ENCODE data around the gene ANKRD22. TPM values are rescaled to one million over a fixed set of nuclear protein-coding genes. Genes with fewer than 3 reads are reported as not detected.
A peak's percentile ranks its signal among the peaks of the same experiment; 100 is the strongest.

The ANKRD22 gene
- polyA plus RNA-seq, 1 of the 3 experiments (the other 2 are of a cell fraction), result 0.15 TPM

DNA sequence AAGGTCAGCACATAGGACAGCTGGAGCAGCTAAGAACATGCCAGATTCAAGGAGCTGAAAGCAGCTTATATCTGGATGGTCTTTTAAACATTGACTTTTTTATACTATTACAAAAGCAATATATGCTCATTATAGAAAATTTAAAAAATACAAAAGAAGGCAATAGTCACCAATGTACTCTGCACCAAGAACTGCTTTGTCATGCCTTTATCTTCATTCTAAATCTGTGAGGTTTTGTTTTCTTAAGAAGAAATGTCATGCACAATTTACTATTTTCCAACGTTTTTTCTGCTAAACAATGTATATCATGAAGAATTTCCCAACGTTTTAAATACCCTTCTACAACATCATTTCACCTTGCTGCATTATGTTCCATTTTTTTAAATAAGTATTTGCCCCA is 46.3 kb downstream of the ANKRD22 start:
- H3K79me2 ChIP-seq (ENCODE audit: insufficient read depth), result no peaks in the 10 kb centered on the region
- no peaks in the 10 kb centered on the region for H4K20me1 ChIP-seq (ENCODE audit: insufficient read depth)
- H3K9me2 ChIP-seq, result no peaks in the 10 kb centered on the region
- TF ChIP-seq RFX5 (IDR thresholded peaks at IDR 0.05; ENCODE audit: low read length) (no peak), CHD2 (IDR thresholded peaks at IDR 0.05; ENCODE audit: low read length, partially characterized antibody) (no peak), RAD21 (IDR thresholded peaks at IDR 0.05; ENCODE audit: low read length) (no peak), GATA2 (CRISPR knock-in tag; IDR thresholded peaks at IDR 0.05) (no peak), NRF1 (IDR thresholded peaks at IDR 0.05; ENCODE audit: low read depth, low read length) (no peak), TEAD4 (IDR thresholded peaks at IDR 0.05; ENCODE audit: borderline replicate concordance, insufficient read depth) (no peak), EP300 (IDR thresholded peaks at IDR 0.05; ENCODE audit: borderline replicate concordance in 1 of 2, low read depth in 1 of 2, low read length in 1 of 2) (no peak), JUND (IDR thresholded peaks at IDR 0.05) (no peak), POLR2AphosphoS5 (IDR thresholded peaks at IDR 0.05; ENCODE audit: low read depth, low read length) (no peak), FOSL2 (IDR thresholded peaks at IDR 0.05; ENCODE audit: borderline replicate concordance, low read depth) (no peak), TCF12 (IDR thresholded peaks at IDR 0.05) (no peak), MEF2A (IDR thresholded peaks at IDR 0.05; ENCODE audit: borderline replicate concordance, low read depth) (no peak), RXRA (IDR thresholded peaks at IDR 0.05; ENCODE audit: borderline replicate concordance, low read depth) (no peak), GABPA (IDR thresholded peaks at IDR 0.05; ENCODE audit: low read depth) (no peak), TAF1 (IDR thresholded peaks at IDR 0.05; ENCODE audit: borderline replicate concordance, low read depth, low read length) (no peak)
- TF ChIP-seq, protein P1, sequence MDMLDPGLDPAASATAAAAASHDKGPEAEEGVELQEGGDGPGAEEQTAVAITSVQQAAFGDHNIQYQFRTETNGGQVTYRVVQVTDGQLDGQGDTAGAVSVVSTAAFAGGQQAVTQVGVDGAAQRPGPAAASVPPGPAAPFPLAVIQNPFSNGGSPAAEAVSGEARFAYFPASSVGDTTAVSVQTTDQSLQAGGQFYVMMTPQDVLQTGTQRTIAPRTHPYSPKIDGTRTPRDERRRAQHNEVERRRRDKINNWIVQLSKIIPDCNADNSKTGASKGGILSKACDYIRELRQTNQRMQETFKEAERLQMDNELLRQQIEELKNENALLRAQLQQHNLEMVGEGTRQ (IDR thresholded peaks at IDR 0.05; ENCODE audit: borderline replicate concordance, low read depth, low read length), result no peak
- TF ChIP-seq, protein P2, sequence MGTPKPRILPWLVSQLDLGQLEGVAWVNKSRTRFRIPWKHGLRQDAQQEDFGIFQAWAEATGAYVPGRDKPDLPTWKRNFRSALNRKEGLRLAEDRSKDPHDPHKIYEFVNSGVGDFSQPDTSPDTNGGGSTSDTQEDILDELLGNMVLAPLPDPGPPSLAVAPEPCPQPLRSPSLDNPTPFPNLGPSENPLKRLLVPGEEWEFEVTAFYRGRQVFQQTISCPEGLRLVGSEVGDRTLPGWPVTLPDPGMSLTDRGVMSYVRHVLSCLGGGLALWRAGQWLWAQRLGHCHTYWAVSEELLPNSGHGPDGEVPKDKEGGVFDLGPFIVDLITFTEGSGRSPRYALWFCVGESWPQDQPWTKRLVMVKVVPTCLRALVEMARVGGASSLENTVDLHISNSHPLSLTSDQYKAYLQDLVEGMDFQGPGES (IDR thresholded peaks at IDR 0.05; ENCODE audit: low read depth, low read length), result no peak
- TF ChIP-seq, protein P3, sequence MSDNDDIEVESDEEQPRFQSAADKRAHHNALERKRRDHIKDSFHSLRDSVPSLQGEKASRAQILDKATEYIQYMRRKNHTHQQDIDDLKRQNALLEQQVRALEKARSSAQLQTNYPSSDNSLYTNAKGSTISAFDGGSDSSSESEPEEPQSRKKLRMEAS (IDR thresholded peaks at IDR 0.05; ENCODE audit: low read depth), result no peak
- TF ChIP-seq, protein P4, sequence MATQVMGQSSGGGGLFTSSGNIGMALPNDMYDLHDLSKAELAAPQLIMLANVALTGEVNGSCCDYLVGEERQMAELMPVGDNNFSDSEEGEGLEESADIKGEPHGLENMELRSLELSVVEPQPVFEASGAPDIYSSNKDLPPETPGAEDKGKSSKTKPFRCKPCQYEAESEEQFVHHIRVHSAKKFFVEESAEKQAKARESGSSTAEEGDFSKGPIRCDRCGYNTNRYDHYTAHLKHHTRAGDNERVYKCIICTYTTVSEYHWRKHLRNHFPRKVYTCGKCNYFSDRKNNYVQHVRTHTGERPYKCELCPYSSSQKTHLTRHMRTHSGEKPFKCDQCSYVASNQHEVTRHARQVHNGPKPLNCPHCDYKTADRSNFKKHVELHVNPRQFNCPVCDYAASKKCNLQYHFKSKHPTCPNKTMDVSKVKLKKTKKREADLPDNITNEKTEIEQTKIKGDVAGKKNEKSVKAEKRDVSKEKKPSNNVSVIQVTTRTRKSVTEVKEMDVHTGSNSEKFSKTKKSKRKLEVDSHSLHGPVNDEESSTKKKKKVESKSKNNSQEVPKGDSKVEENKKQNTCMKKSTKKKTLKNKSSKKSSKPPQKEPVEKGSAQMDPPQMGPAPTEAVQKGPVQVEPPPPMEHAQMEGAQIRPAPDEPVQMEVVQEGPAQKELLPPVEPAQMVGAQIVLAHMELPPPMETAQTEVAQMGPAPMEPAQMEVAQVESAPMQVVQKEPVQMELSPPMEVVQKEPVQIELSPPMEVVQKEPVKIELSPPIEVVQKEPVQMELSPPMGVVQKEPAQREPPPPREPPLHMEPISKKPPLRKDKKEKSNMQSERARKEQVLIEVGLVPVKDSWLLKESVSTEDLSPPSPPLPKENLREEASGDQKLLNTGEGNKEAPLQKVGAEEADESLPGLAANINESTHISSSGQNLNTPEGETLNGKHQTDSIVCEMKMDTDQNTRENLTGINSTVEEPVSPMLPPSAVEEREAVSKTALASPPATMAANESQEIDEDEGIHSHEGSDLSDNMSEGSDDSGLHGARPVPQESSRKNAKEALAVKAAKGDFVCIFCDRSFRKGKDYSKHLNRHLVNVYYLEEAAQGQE (IDR thresholded peaks at IDR 0.05; ENCODE audit: low read depth, low read length), result no peak
- TF ChIP-seq, protein P5, sequence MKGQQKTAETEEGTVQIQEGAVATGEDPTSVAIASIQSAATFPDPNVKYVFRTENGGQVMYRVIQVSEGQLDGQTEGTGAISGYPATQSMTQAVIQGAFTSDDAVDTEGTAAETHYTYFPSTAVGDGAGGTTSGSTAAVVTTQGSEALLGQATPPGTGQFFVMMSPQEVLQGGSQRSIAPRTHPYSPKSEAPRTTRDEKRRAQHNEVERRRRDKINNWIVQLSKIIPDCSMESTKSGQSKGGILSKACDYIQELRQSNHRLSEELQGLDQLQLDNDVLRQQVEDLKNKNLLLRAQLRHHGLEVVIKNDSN (IDR thresholded peaks at IDR 0.05; ENCODE audit: borderline replicate concordance, low read depth), result no peak
- H2AFZ ChIP-seq (ENCODE audit: low read depth), result 0 out of 2 replicates have a peak overlapping the region, but pooled peaks have one; percentile 4
- no peaks in the 10 kb centered on the region for H3K9me3 ChIP-seq
- peak overlapping the region in 1 of 2 experiments; percentile 39; a peak in 1 of 4 replicates for H3K27ac ChIP-seq (ENCODE audit: low read depth in 2 of 2, low read length in 1 of 2)
- no peak for DNase-seq
- peaks cover 0 to 3% of the 10 kb centered on the region in 2 experiments; a peak in 2 of 4 replicates for H3K4me1 ChIP-seq (ENCODE audit: control insufficient read depth in 1 of 2, insufficient read depth in 2 of 2, low read depth in 1 of 2, low read length in 1 of 2)
- H3K4me3 ChIP-seq (ENCODE audit: low read depth in 2 of 2, low read length in 1 of 2), result no peak overlapping the region
- H3K36me3 ChIP-seq (replicated peaks in 1 of 2; ENCODE audit: control insufficient read depth in 1 of 2, insufficient read depth in 2 of 2, low read length in 1 of 2), result no peaks in the 10 kb centered on the region
- ChIA-PET POLR2A (no interaction called here), CTCF (interaction anchor here (0.8 to 1.5 kb wide), 4 partner anchors 13 to 240 kb away, joined by 3 read pairs; no protein-coding TSS in a partner anchor)
- H3K27me3 ChIP-seq (ENCODE audit: insufficient read depth), result no peaks in the 10 kb centered on the region
- H3K4me2 ChIP-seq, result 0 out of 2 replicates have a peak overlapping the region, but pooled peaks have one; percentile 5
- no peak overlapping the region for H3K9ac ChIP-seq
- peaks cover 9% of the 10 kb centered on the region for H3F3A ChIP-seq (replicated peaks; ENCODE audit: insufficient read depth)
- 28% methylated on average over 2 of the region's 2 CpGs for WGBS (ENCODE audit: low lambda C conversion rate)

Data from SK-N-SH (cell line).